OCI-LY7 (cell line): ENCODE data around the gene GADD45A.

Experiments
- CTCF ChIP-seq: fragments of 200-600 bp; sonication (generic); conservative IDR thresholded peaks from 2 replicates; pipeline ENCODE4 v1.5.1; 2014; ENCODE audit warnings: mild to moderate bottlenecking, antibody characterized with exemption, low read length, moderate library complexity, mixed read lengths
- EZH2phosphoT487 ChIP-seq: fragments of 200-600 bp; sonication (generic); IDR thresholded peaks from 2 replicates; pipeline ENCODE4 v1.6.1; 2018; ENCODE audit warnings: low read depth, borderline replicate concordance, mild to moderate bottlenecking, mixed run types, antibody characterized with exemption, low read length, moderate library complexity, mixed read lengths

- TF ChIP-seq CTCF (no peak), EZH2phosphoT487 (no peak)
These were observed 31.7 kb upstream of the GADD45A start for GRCh38 chr1:67653304-67653703.
